ENCODE results near the gene APOBEC4. TPM values are rescaled to one million over a fixed set of nuclear protein-coding genes. Genes with fewer than 3 reads are reported as not detected.

Gene APOBEC4, protein sequence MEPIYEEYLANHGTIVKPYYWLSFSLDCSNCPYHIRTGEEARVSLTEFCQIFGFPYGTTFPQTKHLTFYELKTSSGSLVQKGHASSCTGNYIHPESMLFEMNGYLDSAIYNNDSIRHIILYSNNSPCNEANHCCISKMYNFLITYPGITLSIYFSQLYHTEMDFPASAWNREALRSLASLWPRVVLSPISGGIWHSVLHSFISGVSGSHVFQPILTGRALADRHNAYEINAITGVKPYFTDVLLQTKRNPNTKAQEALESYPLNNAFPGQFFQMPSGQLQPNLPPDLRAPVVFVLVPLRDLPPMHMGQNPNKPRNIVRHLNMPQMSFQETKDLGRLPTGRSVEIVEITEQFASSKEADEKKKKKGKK
- not detected in 5 replicates for total RNA-seq (2022; extraction: Qiagen RNA extraction; ENCODE audit: low read depth)

GRCh38 chr1:183652547-183653461 lies at the start of gene APOBEC4:
TSS of gene APOBEC4 (minus strand) at chr1:183653316. CDS start at chr1:183648781, 4,535 bp downstream.

DNA sequence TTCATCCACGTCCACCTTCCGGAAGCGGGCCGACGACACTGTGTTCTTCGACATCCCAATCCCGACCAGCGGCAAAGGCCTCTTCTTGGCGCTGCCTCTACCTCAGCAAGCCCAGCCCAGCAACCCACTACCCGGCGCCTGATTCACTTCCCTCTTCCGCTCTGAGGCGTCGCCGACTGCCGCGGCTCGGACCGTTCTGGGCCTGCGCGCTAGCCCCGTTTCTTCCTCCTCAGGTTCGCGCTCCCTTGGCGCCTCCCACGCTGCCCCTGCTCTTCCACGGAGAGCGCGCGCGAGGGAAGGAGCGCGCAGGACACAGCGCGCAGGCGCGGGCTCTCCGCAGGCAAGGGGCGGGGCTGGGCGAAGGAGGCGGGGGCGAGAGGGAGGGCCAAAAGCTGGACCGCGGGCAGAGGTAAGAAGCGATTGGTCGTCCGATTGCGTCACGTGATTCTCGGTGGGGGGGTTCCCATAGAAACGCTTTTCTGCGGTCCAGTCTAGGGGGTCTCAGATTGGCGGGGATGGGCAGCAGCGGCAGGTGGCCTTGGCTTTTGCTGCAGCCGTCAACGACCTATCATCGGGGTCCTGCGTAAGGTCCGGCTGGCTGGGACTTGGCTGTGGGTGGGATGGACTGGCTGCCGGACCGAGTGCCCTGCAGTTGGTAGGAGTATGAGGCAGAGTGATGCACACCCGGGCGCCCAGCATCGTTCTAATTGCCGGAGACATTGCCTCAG lies 17.3 kb downstream of the APOBEC4 start, which contains the start of gene ARPC5:
TSS of gene ARPC5 (minus strand) at position 178 of the 728 bp plus-strand sequence. CDS start at position 54, 124 bp downstream.

Other genes with a start within 250 kb of the APOBEC4 start
- 0.51 to 0.85 TPM (median 0.60 TPM) in 5 replicates for gene NMNAT2, start 234.9 kb downstream of the APOBEC4 start, total RNA-seq (2022; extraction: Qiagen RNA extraction; ENCODE audit: low read depth)
- gene SMG7, start 180.8 kb downstream of the APOBEC4 start, total RNA-seq (2022; extraction: Qiagen RNA extraction; ENCODE audit: low read depth) = 38.6 to 48.3 TPM (median 43.5 TPM) in 5 replicates
- 2.3 to 5.0 TPM (median 3.5 TPM) in 5 replicates for gene NCF2, start 62.9 kb downstream of the APOBEC4 start, total RNA-seq (2022; extraction: Qiagen RNA extraction; ENCODE audit: low read depth)
- gene ARPC5, start 17.5 kb downstream of the APOBEC4 start, total RNA-seq (2022; extraction: Qiagen RNA extraction; ENCODE audit: low read depth) = 143 to 197 TPM (median 175 TPM) in 5 replicates
- gene RGL1, start 151.8 kb upstream of the APOBEC4 start, total RNA-seq (2022; extraction: Qiagen RNA extraction; ENCODE audit: low read depth) = 0.91 to 1.1 TPM (median 0.95 TPM) in 5 replicates

Data from A549 treated with DMSO at 1 μM for 4 hours (cell line).